C4-2B (cell line): ENCODE measurements around the gene FSTL1.
A peak's percentile ranks its signal among the peaks of the same experiment; 100 is the strongest.

ENCODE experiments used
- H3K27ac ChIP-seq: fragments of 450-650 bp; 2 replicates; pipeline ENCODE4 v1.5.1; 2017
- CTCF ChIP-seq: fragments of 450-650 bp; conservative IDR thresholded peaks from 2 replicates; pipeline ENCODE4 v1.5.1; 2017; ENCODE audit warnings: mild to moderate bottlenecking
- ZFX ChIP-seq: fragments of 450-650 bp; IDR thresholded peaks from 2 replicates; pipeline ENCODE4 v1.6.1; 2017

The FSTL1 gene

GRCh38 chr3:120424506-120424905, 26.3 kb downstream of the FSTL1 start:
- TF ChIP-seq ZFX (no peak), CTCF (no peak)

GRCh38 chr3:120423432-120423831, 27.4 kb downstream of the FSTL1 start:
- TF ChIP-seq CTCF: no peak
- no peak for TF ChIP-seq ZFX
- no peak overlapping the region; the same call in 1 of the 2 replicates for H3K27ac ChIP-seq

More at GRCh38 chr3:120424506-120424905, 26.3 kb downstream of the FSTL1 start:
- no peak overlapping the region for H3K27ac ChIP-seq

- TF ChIP-seq CTCF (no peak), ZFX (no peak)
- no peak overlapping the region for H3K27ac ChIP-seq
Measured at GRCh38 chr3:120421926-120422325, 28.9 kb downstream of the FSTL1 start.

- TF ChIP-seq ZFX (no peak), CTCF (no peak)
- peak overlapping the region; percentile 28 for H3K27ac ChIP-seq
Measured at GRCh38 chr3:120420928-120421551, 29.8 kb downstream of the FSTL1 start.

GRCh38 chr3:120420360-120420759, 30.4 kb downstream of the FSTL1 start:
- TF ChIP-seq ZFX: no peak
- TF ChIP-seq CTCF: no peak
- H3K27ac ChIP-seq: peak overlapping the region; percentile 79; the same call in 1 of the 2 replicates

GRCh38 chr3:120419797-120420196, 31.0 kb downstream of the FSTL1 start:
- H3K27ac ChIP-seq: peak overlapping the region; percentile 79
- TF ChIP-seq ZFX (no peak), CTCF (no peak)

GRCh38 chr3:120418866-120419490, 31.8 kb downstream of the FSTL1 start:
- peak overlapping the region; percentile 79 for H3K27ac ChIP-seq
- TF ChIP-seq ZFX (no peak), CTCF (peak; percentile 97)
